Hepatic stellate cell (primary cell): ENCODE data around the gene LTBP4.
"Not testable (repeated sequence)": the region's sequence is repeated elsewhere in the genome, so short reads cannot be mapped to it uniquely, and the experiment has no call there.

Source experiments
- DNase-seq: peaks from one replicate; pipeline ENCODE4 v3.0.0; 2011; ENCODE audit warnings: low spot score

LTBP4 gene

GRCh38 chr19:40630571-40631160 is 29.5 kb downstream of the LTBP4 start:
- no peak for DNase-seq

- no peak for DNase-seq
Measured at GRCh38 chr19:40632311-40633036, 31.3 kb downstream of the LTBP4 start.

DNA sequence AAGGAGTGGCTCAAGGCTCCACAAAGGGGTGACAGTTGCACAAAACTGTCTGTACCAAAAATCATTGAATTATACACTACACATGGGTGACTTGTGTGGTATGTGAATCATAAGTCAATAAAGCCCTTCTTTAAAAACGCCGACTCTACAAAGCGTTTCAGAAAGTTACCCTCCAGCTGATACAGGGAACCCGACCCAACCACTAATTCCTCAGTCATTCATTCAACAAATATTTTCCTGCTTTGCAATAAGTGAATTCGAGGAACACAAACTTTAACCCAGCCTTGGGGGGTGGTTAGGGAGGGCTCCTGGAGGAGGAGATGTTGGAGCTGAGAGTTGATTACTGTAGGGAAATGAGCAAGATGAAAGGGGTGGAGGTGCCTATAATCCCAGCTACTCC is 32.0 kb downstream of the LTBP4 start:
- peak; percentile 49 for DNase-seq

GRCh38 chr19:40638327-40638726 is 37.2 kb downstream of the LTBP4 start:
- no peak for DNase-seq

DNA sequence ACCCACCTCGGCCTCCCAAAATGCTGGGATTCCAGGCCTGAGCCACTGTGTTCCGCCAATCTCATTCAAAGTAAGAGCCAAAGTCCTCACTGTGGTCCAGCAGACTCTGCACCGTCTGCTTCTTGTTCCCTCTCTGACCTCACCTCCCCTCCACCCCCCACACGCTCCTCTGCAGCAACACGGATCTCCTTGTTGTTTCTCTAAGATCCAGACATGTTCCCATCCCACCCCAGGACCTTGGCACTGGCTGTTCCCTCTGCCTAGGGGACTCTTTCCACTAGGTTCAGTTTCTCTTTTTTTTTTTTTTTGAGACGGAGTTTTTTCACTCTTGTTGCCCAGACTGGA is 38.4 kb downstream of the LTBP4 start:
- DNase-seq = no peak

- DNase-seq = peak; percentile 55
Measured at GRCh38 chr19:40640744-40641143, 39.6 kb downstream of the LTBP4 start.

- DNase-seq = no peak
Measured at GRCh38 chr19:40641281-40641680, 40.1 kb downstream of the LTBP4 start.

DNA sequence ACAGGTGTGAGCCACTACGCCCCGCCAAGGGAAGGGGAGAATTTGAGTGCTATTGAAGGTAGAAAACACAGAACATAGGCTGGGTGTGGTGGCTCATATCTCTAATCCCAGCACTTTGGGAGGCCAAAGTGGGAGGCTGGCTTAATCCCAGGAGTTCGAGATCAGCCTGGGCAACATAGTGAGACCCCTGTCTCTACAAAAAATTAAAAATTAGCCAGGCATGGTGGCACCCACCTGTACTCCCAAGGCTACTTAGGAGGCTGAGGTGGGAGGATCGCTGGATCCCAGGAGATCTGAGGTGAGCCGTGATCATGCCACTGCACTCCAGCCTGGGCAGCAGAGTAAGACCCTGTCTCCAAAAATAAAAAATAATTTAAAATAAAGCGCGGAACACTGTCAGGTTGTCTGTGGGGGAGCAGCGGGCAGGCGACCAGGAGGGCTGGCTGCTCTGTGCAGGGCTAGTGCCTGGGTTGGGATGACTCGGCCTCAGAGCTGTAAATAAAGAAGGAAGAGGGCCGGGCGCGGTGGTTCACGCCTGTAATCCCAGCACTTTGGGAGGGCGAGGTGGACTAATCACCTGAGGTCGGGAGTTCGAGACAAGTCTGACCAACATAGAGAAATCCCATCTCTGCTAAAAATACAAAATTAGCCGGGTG is 41.0 kb downstream of the LTBP4 start:
- DNase-seq = no peak

DNA sequence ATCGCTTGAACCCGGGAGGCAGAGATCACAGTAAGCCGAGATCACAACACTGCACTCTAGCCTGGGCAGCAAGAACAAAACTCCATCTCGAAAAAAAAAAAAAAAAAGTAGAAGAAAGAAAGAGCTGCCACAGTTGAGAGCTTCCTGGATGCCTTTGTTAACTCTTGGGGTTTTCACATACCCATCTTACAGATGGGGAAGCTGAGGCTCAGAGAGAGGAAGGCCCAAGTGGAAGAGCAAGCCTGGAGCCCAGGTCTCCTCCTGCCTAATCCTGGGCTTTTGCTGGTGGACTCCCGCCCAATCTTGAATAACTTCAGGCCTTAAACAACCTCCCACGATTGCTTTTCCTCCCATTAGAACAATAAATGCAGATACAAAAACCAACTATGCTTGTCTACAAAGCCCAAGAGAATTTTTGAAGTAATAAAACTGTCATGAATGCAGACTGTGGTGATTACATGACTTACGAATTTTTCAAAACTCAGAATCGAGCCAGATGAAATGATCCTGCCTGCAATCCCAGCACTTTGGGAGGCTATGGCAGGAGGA is 41.7 kb downstream of the LTBP4 start:
- no peak for DNase-seq

DNA sequence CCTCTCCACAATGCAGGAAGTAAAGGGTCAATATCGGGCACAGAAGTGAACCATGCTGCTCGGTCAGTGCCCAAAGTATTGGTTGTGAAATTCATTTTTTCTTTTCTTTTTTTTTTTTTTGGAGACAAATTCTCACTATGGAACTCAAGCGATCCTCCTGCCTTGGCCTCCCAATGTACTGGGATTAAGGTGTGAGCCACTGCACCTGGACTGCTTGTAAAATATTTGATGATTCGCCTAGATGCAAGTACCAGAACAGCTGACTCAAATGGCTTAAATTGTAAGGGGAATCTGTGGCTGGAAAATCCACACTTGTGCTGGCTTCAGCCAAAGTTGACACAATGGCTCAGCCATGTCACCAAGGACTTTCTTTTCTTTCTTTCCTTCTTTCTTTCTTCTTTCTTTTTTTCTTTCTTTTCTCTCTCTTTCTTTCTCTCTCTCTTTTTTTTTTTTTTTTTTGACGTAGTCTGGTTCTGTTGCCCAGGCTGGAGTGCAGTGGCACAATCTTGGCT is 45.6 kb downstream of the LTBP4 start:
- DNase-seq = no peak

DNA sequence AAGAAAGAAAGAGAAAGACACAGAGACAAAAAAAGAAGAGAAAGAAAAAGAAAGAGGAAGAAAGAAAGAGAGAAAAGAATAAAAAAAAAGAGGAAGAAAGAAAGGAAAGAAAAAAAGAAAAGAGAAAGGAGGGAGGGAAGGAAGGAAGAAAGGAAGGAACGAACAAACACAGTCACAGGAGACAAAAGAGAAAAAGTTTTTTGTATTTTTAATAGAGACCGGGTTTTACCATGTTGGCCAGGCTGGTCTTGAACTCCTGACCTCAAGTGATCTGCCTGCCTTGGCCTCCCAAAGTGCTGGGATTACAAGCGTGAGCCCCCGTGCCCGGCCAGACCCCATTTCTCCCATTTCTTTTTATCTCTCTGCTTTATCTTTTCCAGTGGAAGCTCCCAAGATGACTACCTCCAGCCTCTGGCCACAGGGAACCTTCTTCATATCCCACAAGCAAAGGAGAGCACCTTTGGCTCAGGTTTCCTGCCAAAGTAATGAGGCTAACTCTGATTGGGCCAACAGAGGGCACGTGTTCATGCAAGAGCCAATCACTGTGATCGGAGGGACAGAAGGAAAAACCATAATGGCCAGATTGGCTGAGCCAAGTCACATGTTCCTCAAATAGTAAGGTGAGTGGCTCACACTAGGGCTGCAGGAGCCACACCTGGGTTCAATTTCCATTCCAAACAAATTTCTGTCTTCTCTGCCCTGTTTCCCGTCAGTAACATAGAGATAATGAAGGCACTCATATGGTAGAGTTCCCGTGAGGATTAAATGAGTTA is 48.9 kb downstream of the LTBP4 start:
- not testable (repeated sequence) for DNase-seq

DNA sequence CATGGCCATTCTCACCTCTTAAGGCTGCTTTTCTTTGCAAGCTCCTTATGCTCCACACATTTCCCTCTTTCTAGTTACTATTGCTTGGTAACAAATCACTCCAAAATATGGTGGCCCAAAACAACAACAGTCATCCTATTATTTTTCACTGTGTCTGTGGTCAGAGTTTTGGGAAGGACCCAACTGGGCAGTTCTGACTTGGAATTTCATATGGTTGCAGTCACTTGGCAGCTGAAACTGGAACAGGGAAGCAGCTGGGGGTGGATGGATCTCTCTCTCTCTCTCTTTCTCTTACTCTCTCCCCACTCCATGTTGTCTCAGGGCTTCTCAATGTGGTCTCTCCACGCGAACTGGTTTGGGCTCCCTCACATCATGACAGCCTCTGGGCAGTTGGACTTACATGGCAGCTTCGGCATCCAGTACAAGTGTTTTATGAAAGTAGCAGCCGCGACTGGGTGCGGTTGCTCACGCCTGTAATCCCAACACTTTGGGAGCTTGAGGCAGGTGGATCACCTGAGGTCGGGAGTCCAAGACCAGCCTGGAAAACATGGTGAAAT is 49.7 kb downstream of the LTBP4 start:
- DNase-seq = peak; percentile 48

- not testable (repeated sequence) for DNase-seq
Measured at GRCh38 chr19:40652303-40652702, 51.1 kb downstream of the LTBP4 start.

DNA sequence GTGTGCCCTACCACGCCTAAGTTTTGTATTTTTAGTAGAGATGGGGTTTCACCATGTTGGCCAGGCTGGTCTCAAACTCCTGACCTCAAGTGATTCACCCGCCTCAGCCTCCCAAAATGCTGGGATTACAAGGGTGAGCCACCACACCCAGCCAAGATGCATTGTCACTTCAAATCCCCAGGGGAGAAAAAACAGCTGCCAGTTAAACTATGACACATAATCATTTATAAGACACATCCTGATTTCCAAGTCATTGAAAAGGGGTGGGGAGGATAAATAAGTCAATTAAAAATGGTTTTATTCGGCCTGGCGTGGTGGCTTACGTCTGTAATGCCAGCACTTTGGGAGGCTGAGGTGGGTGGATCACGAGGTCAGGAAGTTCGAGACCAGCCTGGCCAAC is 54.5 kb downstream of the LTBP4 start:
- not testable (repeated sequence) for DNase-seq

DNA sequence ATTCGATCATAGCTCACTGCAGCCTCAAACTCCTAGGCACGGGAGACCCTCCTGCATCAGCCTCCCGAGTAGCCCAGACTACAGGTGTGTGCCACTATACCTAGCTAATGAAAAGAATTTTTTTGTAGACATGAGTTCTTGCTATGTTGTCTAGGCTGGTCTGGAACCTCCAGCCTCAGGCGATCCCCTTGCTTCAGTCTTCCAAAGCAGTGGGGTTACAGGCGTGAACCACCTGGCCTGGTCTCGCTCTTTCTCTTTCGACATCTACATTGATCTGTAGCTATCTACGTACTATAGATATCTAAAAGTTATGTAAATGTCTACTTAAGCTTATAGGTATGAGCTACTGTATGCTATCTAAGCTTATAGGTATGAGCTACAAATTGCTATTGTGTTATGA is 56.9 kb downstream of the LTBP4 start:
- DNase-seq = no peak

DNA sequence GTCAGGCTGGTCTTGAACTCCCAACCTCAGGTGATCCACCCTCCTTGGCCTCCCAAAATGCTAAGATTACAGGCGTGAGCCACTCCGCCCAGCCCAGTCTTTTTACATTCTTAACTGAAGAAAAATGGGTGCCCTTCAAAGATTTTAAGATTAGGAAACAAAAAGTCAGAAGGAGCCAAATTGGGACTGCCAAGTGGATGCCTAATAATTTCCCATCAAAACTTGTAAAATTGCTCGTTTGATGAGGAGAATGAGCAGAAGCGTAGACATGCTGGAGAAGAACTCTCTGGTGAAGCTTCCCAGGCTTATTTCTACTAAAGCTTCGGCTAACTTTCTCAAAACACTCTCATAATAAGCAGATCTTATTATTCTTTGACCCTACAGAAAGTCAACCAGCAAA is 57.9 kb downstream of the LTBP4 start:
- no peak for DNase-seq

- no peak for DNase-seq
Measured at GRCh38 chr19:40659566-40659965, 58.4 kb downstream of the LTBP4 start.

- DNase-seq = no peak
Measured at GRCh38 chr19:40661616-40662015, 60.4 kb downstream of the LTBP4 start.

GRCh38 chr19:40662925-40663694 is 61.9 kb downstream of the LTBP4 start:
- DNase-seq = peak; percentile 85

- DNase-seq = peak; percentile 62
Measured at GRCh38 chr19:40663695-40664692, 62.8 kb downstream of the LTBP4 start.
